Skin epidermis (tissue), 12 donors: ENCODE data around the gene CLCA2.

Source experiments
- H3K27ac ChIP-seq, 21 experiments: fragments of 200-600 bp; sonication (generic) in 11 of 21; one replicate each; pipeline ENCODE4 v1.5.0; 2020; ENCODE audit warnings: mild to moderate bottlenecking in 3 of 21, inconsistent platforms in 2 of 21, moderate library complexity in 2 of 21
- H3K4me3 ChIP-seq, 7 experiments: fragments of 200-600 bp; sonication (generic) in 2 of 7; one replicate each; pipeline ENCODE4 v1.5.0; 2020; ENCODE audit warnings: inconsistent platforms in 2 of 7, mild to moderate bottlenecking in 2 of 7, moderate library complexity in 1 of 7

The CLCA2 gene

GRCh38 chr1:86421601-86422280 lies 2.2 kb upstream of the CLCA2 start:
- Histone ChIP-seq H3K4me3 (no peak overlapping the region), H3K27ac (peak overlapping the region in 17 of 21 experiments; percentile 17 to 83 (median 58))

- Histone ChIP-seq H3K27ac (peak overlapping the region in 13 of 21 experiments; percentile 1 to 87 (median 58)), H3K4me3 (peak overlapping the region in 1 of 7 experiments; percentile 41)
Observed at GRCh38 chr1:86423473-86423872, 498 bp upstream of the CLCA2 start.

- H3K4me3 ChIP-seq, result no peak overlapping the region
- H3K27ac ChIP-seq, result peak overlapping the region in 20 of 21 experiments; percentile 16 to 91 (median 80)
Observed at GRCh38 chr1:86429122-86429725, 5.3 kb downstream of the CLCA2 start.

GRCh38 chr1:86429835-86430234 lies 5.9 kb downstream of the CLCA2 start:
- Histone ChIP-seq H3K27ac (peak overlapping the region in 20 of 21 experiments; percentile 50 to 91 (median 80)), H3K4me3 (no peak overlapping the region)

- H3K27ac ChIP-seq, result peak overlapping the region in 20 of 21 experiments; percentile 50 to 91 (median 80)
Observed at GRCh38 chr1:86430376-86430775, 6.4 kb downstream of the CLCA2 start.

GRCh38 chr1:86434059-86434458 lies 10.1 kb downstream of the CLCA2 start:
- no peak overlapping the region for H3K4me3 ChIP-seq
- H3K27ac ChIP-seq, result peak overlapping the region in 1 of 21 experiments; percentile 12

More at GRCh38 chr1:86430376-86430775, 6.4 kb downstream of the CLCA2 start:
- H3K4me3 ChIP-seq, result no peak overlapping the region

- H3K4me3 ChIP-seq, result no peak overlapping the region
Observed at GRCh38 chr1:86435327-86435726, 11.4 kb downstream of the CLCA2 start.

GRCh38 chr1:86436041-86436440 lies 12.1 kb downstream of the CLCA2 start:
- H3K4me3 ChIP-seq, result no peak overlapping the region

More at GRCh38 chr1:86435327-86435726, 11.4 kb downstream of the CLCA2 start:
- H3K27ac ChIP-seq, result peak overlapping the region in 1 of 21 experiments; percentile 6

GRCh38 chr1:86441581-86441980 lies 17.6 kb downstream of the CLCA2 start:
- Histone ChIP-seq H3K4me3 (no peak overlapping the region), H3K27ac (no peak overlapping the region)

More at GRCh38 chr1:86436041-86436440, 12.1 kb downstream of the CLCA2 start:
- H3K27ac ChIP-seq, result no peak overlapping the region

- H3K4me3 ChIP-seq, result no peak overlapping the region
- H3K27ac ChIP-seq, result no peak overlapping the region
Observed at GRCh38 chr1:86441997-86442396, 18.0 kb downstream of the CLCA2 start.

GRCh38 chr1:86445919-86446318 lies 21.9 kb downstream of the CLCA2 start:
- Histone ChIP-seq H3K27ac (no peak overlapping the region), H3K4me3 (no peak overlapping the region)

- no peak overlapping the region for H3K27ac ChIP-seq
- no peak overlapping the region for H3K4me3 ChIP-seq
Observed at GRCh38 chr1:86447198-86447790, 23.3 kb downstream of the CLCA2 start.

- Histone ChIP-seq H3K4me3 (no peak overlapping the region), H3K27ac (no peak overlapping the region)
Observed at GRCh38 chr1:86448670-86449069, 24.7 kb downstream of the CLCA2 start.

- Histone ChIP-seq H3K27ac (no peak overlapping the region), H3K4me3 (no peak overlapping the region)
Observed at GRCh38 chr1:86449103-86449502, 25.1 kb downstream of the CLCA2 start.

GRCh38 chr1:86450847-86451246 lies 26.9 kb downstream of the CLCA2 start:
- Histone ChIP-seq H3K4me3 (no peak overlapping the region), H3K27ac (no peak overlapping the region)

- no peak overlapping the region for H3K4me3 ChIP-seq
Observed at GRCh38 chr1:86453664-86454063, 29.7 kb downstream of the CLCA2 start.

GRCh38 chr1:86455073-86455472 lies 31.1 kb downstream of the CLCA2 start:
- Histone ChIP-seq H3K27ac (no peak overlapping the region), H3K4me3 (no peak overlapping the region)

More at GRCh38 chr1:86453664-86454063, 29.7 kb downstream of the CLCA2 start:
- no peak overlapping the region for H3K27ac ChIP-seq

- no peak overlapping the region for H3K4me3 ChIP-seq
- no peak overlapping the region for H3K27ac ChIP-seq
Observed at GRCh38 chr1:86460998-86461397, 37.0 kb downstream of the CLCA2 start.

- Histone ChIP-seq H3K4me3 (no peak overlapping the region), H3K27ac (no peak overlapping the region)
Observed at GRCh38 chr1:86461482-86461881, 37.5 kb downstream of the CLCA2 start.

GRCh38 chr1:86464819-86465218 lies 40.8 kb downstream of the CLCA2 start:
- no peak overlapping the region for H3K27ac ChIP-seq
- no peak overlapping the region for H3K4me3 ChIP-seq
